ENCODE results near the gene DBX2.

GRCh38 chr12:45017916-45018315 lies 33.0 kb downstream of the DBX2 start:
- TF ChIP-seq GATA2 (IDR thresholded peaks at IDR 0.05; ENCODE audit: low read depth, low read length) = no peak
- no peak for TF ChIP-seq GATA3 (IDR thresholded peaks at IDR 0.05; ENCODE audit: low read depth, low read length)

All from SH-SY5Y (cell line).